Activated CD4-positive, alpha-beta memory T cell treated with anti-CD3 and anti-CD28 coated beads, Interleukin-2, amount 10 ng/mL, durations not matched to agents 7 days and 5 days (primary cell): Measurements from ENCODE around the gene VAV3. TPM values are rescaled to one million over a fixed set of nuclear protein-coding genes. Genes with fewer than 3 reads are reported as not detected.
"Not testable (repeated sequence)": the region's sequence is repeated elsewhere in the genome, so short reads cannot be mapped to it uniquely, and the experiment has no call there.

Experiments
- CTCF ChIA-PET: fragments of 350-600 bp; sonication (Branson Sonifier 250); formaldehyde crosslinking; loops from one replicate; lab custom pipeline; 2021; ENCODE audit warnings: antibody characterized with exemption, inconsistent platforms; lab: Charles Lee
- POLR2A ChIA-PET: fragments of 350-600 bp; sonication (Branson Sonifier 250); formaldehyde crosslinking; loops from one replicate; lab custom pipeline; 2021; ENCODE audit warnings: antibody characterized with exemption; lab: Charles Lee
- DNase-seq: peaks from one replicate; pipeline ENCODE4 v3.0.0-alpha.2; 2020
- H3K27ac Mint-ChIP-seq: one replicate; pipeline ENCODE4 v1.8.0; 2021; ENCODE audit warnings: mild to moderate bottlenecking, mixed read lengths
- H3K27me3 Mint-ChIP-seq: one replicate; pipeline ENCODE4 v1.8.0; 2021; ENCODE audit warnings: mixed read lengths
- H3K36me3 Mint-ChIP-seq: one replicate; pipeline ENCODE4 v1.8.0; 2021; ENCODE audit warnings: low read depth, mixed read lengths
- H3K4me1 Mint-ChIP-seq: one replicate; pipeline ENCODE4 v1.8.0; 2021; ENCODE audit warnings: mixed read lengths
- H3K4me3 Mint-ChIP-seq: one replicate; pipeline ENCODE4 v1.8.0; 2021; ENCODE audit warnings: mild to moderate bottlenecking, mixed read lengths
- H3K9me3 Mint-ChIP-seq: one replicate; pipeline ENCODE4 v1.8.0; 2021; ENCODE audit warnings: mixed read lengths
- total RNA-seq, 2 experiments: library from RNA; stranded (reverse); gene quantifications; one replicate each; pipeline ENCODE4 v1.2.3, GENCODE V29; 2021

VAV3 gene
- total RNA-seq, 2 experiments from 2014 or later = 2.0 to 2.3 TPM

DNA sequence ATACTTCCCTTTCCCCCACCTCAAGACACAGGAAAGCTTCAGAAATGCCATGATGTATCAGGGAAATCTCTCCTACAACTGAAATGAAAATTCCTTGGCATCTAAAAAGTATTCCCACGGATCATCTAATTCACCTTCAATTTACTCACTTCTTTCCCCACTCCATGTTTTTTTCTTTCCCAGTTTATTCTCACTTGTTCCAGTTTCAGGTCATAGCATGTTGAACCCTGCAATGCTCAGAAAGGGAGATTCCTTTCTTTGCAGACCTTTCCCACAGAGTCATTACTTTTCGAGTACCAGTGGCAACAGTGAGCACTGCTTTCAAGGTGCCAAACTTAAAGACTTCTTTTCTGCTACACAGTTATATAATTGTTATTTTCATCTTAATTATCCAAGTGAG lies 305.0 kb downstream of the VAV3 start:
- Mint-ChIP-seq H3K27me3 (no peaks in the 10 kb centered on the region), H3K9me3 (no peaks in the 10 kb centered on the region), H3K36me3 (no peaks in the 10 kb centered on the region), H3K27ac (no peak overlapping the region), H3K4me3 (no peak overlapping the region), H3K4me1 (no peaks in the 10 kb centered on the region)
- no peak for DNase-seq
- ChIA-PET CTCF (no interaction called here), POLR2A (no interaction called here)

DNA sequence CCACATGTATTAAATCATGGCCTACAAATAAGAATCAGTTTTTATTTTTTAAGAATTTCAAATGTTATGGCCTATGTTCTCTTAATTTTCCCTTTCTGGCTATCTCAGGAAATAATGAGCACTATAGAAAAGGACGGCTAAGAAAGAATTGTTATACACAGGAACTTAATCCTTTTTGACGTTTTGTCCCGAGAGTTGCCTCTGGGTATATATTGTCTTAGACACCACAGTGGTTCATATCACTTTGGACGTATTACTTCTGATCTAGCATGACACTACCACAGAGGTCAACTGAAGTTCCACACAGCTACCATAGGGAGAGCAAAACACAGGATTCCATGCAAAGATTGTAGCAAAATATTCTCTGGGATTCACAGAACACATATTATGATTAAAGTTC lies 307.6 kb downstream of the VAV3 start:
- H3K9me3 Mint-ChIP-seq = no peaks in the 10 kb centered on the region
- no peaks in the 10 kb centered on the region for H3K4me1 Mint-ChIP-seq
- ChIA-PET CTCF (no interaction called here), POLR2A (no interaction called here)
- no peak overlapping the region for H3K27ac Mint-ChIP-seq
- H3K36me3 Mint-ChIP-seq = no peaks in the 10 kb centered on the region
- no peaks in the 10 kb centered on the region for H3K27me3 Mint-ChIP-seq
- DNase-seq = no peak
- no peak overlapping the region for H3K4me3 Mint-ChIP-seq

DNA sequence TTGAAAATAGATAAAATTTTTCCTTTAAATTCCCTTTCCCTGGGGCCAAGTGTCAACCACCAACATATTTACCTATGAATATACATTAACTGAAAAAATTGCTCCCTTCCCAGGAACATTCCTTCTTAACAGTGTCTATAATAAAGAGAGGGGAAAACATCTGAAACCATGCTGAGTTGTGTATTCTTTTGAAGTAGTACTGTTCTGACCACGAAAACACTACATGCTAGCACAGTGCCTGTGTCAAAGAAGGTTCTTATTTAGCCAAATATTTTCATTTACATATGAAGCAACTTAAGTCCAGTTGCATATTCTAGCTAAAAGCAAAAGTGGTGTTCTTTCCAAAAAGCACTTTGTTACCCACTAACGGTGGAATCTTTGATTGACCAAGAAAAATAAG lies 311.2 kb downstream of the VAV3 start:
- H3K36me3 Mint-ChIP-seq = no peaks in the 10 kb centered on the region
- ChIA-PET CTCF (no interaction called here), POLR2A (no interaction called here)
- H3K27me3 Mint-ChIP-seq = no peaks in the 10 kb centered on the region
- no peaks in the 10 kb centered on the region for H3K4me1 Mint-ChIP-seq
- no peak overlapping the region for H3K4me3 Mint-ChIP-seq
- no peak overlapping the region for H3K27ac Mint-ChIP-seq
- no peaks in the 10 kb centered on the region for H3K9me3 Mint-ChIP-seq
- DNase-seq = no peak

DNA sequence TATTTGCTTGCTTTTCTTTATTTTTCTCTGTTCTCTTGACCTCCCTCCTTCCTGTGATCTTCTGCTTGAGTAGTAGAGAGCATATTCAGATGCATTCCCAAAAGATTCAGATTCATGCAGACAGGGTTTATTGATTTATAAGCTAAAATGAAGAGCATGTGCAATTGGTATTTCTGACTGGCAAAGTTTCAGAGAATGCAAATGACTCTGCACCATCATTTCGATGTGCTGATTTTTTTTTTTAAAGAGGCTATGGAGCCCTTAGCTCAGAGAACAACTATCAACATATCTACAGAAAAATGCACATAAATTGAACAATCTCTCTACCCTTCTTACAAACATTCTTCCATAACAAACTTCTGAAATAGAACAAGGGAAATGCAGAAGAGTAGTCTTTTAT lies 312.0 kb downstream of the VAV3 start:
- Mint-ChIP-seq H3K27me3 (no peaks in the 10 kb centered on the region), H3K9me3 (no peaks in the 10 kb centered on the region), H3K4me1 (no peaks in the 10 kb centered on the region), H3K27ac (no peak overlapping the region), H3K36me3 (no peaks in the 10 kb centered on the region), H3K4me3 (no peak overlapping the region)
- CTCF ChIA-PET = no interaction called here
- POLR2A ChIA-PET = no interaction called here
- DNase-seq = no peak

DNA sequence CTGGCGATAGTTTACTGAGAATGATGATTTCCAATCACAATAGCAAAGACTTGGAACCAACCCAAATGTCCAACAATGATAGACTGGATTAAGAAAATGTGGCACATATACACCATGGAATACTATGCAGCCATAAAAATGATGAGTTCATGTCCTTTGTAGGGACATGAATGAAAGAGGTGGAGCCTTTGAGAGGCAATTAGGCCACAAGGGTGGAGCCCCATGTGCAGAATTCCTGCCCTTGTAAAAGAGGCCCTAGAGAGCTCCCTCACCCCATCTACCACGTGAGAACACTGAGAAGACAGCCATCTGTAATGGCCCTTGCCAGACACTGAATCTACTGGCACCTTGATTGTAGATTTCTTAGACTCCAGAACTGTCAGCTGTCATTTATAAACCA lies 314.2 kb downstream of the VAV3 start:
- DNase-seq, H3K4me1 Mint-ChIP-seq, CTCF ChIA-PET, H3K27me3 Mint-ChIP-seq, H3K36me3 Mint-ChIP-seq, H3K27ac Mint-ChIP-seq, H3K4me3 Mint-ChIP-seq, POLR2A ChIA-PET, H3K9me3 Mint-ChIP-seq: not testable (repeated sequence)

DNA sequence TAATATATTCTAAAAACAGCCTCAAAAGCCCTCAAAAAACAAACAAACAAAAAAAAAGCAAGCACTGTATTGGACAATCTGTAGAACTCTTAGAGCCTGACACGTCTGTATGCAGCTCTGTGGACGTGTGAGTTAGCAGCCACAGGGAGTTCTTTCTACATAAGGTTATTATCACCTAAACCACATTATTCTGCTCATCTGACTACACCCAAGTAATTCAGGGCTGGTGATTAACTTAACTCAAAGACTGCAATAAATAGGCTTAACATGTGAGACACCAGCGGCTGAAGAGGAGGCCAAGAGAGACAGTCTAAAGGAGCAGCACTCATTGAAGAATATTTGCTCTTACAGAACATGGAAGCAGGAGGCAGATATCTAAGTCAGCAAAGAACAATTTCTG lies 316.0 kb downstream of the VAV3 start:
- Mint-ChIP-seq H3K4me3 (no peak overlapping the region), H3K36me3 (no peaks in the 10 kb centered on the region), H3K27ac (no peak overlapping the region), H3K9me3 (no peaks in the 10 kb centered on the region), H3K27me3 (no peaks in the 10 kb centered on the region), H3K4me1 (no peaks in the 10 kb centered on the region)
- DNase-seq = no peak
- ChIA-PET POLR2A (no interaction called here), CTCF (no interaction called here)

DNA sequence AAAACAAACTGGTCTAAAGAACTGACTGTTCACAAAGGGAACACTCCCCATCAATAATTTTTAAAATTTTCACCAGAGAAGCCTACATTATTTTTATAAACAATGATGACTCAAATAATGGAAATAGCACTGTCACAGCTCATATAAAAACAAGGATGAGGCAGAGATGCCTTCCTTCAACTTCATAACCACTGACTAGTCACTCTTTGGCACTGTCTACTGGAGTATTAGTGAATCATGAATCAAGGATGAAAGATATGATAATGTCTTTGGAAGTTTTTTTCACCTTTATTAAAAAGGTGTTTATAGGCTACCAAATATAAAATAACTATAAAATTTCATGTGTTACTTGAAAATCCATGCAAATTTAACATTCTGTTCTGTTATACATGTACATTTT lies 316.9 kb downstream of the VAV3 start:
- DNase-seq = no peak
- ChIA-PET CTCF (no interaction called here), POLR2A (no interaction called here)
- no peaks in the 10 kb centered on the region for H3K27me3 Mint-ChIP-seq
- H3K9me3 Mint-ChIP-seq = no peaks in the 10 kb centered on the region
- no peak overlapping the region for H3K27ac Mint-ChIP-seq
- H3K36me3 Mint-ChIP-seq = no peaks in the 10 kb centered on the region
- no peaks in the 10 kb centered on the region for H3K4me1 Mint-ChIP-seq
- no peak overlapping the region for H3K4me3 Mint-ChIP-seq

DNA sequence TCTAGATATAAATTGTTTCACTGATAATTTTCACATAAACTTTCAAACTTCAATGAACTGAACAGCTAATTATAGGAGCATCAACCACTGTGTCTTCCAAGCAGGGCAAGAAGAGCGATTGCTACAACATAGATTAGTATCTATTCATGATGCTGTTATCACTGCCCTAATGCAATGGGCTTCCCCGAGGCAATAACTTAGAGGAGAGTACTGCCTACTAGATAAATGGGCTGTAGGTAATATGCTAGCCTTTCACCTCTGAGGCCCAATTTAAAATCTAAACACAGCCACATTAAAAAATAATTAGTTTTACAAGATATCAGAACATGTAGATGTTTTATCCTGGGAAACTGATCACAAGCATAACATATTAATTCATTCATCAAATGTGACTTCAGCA lies 318.0 kb downstream of the VAV3 start:
- H3K27me3 Mint-ChIP-seq = no peaks in the 10 kb centered on the region
- DNase-seq = no peak
- H3K4me3 Mint-ChIP-seq = no peak overlapping the region

DNA sequence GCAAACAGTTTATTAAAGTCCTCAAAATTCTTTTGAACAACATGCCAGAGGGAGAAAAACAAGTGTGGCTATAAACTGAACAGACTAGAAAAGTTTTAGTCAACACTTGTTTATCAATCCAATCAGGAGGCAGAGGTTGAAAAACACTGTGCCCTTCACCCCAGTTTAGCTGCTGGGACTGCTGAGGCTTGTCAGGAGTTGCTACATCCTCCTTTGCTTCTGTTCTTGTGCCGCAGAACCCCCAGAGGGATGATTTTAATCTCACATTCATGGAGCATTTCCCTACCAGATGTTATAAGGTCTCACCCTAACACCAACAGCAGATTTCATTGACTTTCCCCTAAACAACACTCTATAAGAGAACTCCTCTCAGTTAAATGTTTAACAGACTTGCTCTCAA lies 321.2 kb downstream of the VAV3 start:
- ChIA-PET CTCF (no interaction called here), POLR2A (no interaction called here)
- no peak overlapping the region for H3K27ac Mint-ChIP-seq
- no peaks in the 10 kb centered on the region for H3K9me3 Mint-ChIP-seq
- no peak overlapping the region for H3K4me3 Mint-ChIP-seq
- no peaks in the 10 kb centered on the region for H3K4me1 Mint-ChIP-seq
- no peaks in the 10 kb centered on the region for H3K27me3 Mint-ChIP-seq
- H3K36me3 Mint-ChIP-seq = no peaks in the 10 kb centered on the region
- no peak for DNase-seq

More for the DNA sequence above, 318.0 kb downstream of the VAV3 start:
- CTCF ChIA-PET = no interaction called here
- H3K4me1 Mint-ChIP-seq = no peaks in the 10 kb centered on the region
- no peaks in the 10 kb centered on the region for H3K9me3 Mint-ChIP-seq
- H3K27ac Mint-ChIP-seq = no peak overlapping the region
- POLR2A ChIA-PET = no interaction called here
- H3K36me3 Mint-ChIP-seq = no peaks in the 10 kb centered on the region

DNA sequence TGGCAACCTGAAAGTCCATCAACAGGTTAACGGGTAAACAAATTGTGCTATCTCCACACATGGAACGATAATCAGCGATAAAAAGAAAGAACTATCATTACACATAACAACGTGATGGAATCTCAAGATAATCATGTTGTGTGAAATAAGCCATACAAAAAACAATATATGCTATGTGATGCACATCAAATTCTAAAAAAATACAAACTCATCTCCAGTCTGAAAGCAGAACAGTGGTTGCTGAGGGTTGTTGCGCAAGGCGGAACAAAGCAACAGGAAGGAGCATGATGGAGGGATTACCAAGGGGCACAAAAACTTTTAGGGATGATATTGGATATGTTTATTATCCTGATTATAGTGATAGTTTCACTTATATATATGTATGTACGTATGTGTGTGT lies 324.8 kb downstream of the VAV3 start:
- no peaks in the 10 kb centered on the region for H3K9me3 Mint-ChIP-seq
- CTCF ChIA-PET = no interaction called here

DNA sequence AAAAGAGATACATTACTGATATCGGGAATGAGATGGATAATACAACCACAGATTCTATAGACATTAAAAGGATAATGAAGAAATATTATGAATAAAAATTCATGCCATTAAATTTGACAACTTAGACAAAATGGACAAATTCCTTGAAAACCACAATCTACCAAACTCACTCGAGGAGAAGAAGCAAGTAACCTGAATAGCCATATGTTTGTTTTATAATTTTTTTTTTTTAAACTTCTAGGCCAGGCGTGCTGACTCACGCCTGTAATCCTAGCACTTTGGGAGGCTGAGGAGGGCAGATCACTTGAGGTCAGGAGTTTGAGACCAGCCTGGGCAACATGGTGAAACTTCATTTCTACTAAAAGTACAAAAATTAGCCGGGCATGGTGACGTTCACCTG lies 327.9 kb downstream of the VAV3 start:
- Mint-ChIP-seq H3K27ac (no peak overlapping the region), H3K36me3 (no peaks in the 10 kb centered on the region), H3K4me1 (no peaks in the 10 kb centered on the region), H3K9me3 (no peaks in the 10 kb centered on the region), H3K27me3 (no peaks in the 10 kb centered on the region), H3K4me3 (no peak overlapping the region)
- ChIA-PET CTCF (no interaction called here), POLR2A (no interaction called here)
- no peak for DNase-seq

More for the DNA sequence above, 324.8 kb downstream of the VAV3 start:
- no peak for DNase-seq
- POLR2A ChIA-PET = no interaction called here
- H3K4me1 Mint-ChIP-seq = no peaks in the 10 kb centered on the region
- no peak overlapping the region for H3K4me3 Mint-ChIP-seq
- H3K27ac Mint-ChIP-seq = no peak overlapping the region
- H3K36me3 Mint-ChIP-seq = no peaks in the 10 kb centered on the region
- H3K27me3 Mint-ChIP-seq = no peaks in the 10 kb centered on the region

DNA sequence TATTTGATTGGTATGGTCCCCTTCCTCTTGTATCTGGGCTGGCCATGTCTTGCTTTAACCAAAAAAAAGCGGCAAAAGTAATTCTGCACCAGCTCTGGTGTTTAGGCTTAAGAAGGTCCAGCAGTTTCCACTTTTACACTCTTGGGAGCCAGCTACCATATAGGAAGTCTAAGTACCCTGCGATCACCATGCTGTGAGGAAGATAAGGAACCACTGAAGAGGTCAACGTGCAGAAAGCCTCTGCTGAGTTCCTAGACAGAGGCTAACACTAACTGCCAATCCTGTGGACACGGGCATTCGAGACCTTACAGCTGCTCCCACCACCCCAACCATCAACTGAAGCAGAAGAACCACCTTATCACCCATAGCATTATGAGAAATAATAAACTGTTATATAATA lies 331.4 kb downstream of the VAV3 start:
- Mint-ChIP-seq H3K36me3 (no peaks in the 10 kb centered on the region), H3K4me1 (no peaks in the 10 kb centered on the region), H3K27ac (no peak overlapping the region), H3K4me3 (no peak overlapping the region), H3K27me3 (no peaks in the 10 kb centered on the region), H3K9me3 (no peaks in the 10 kb centered on the region)
- CTCF ChIA-PET = no interaction called here
- POLR2A ChIA-PET = no interaction called here
- no peak for DNase-seq

DNA sequence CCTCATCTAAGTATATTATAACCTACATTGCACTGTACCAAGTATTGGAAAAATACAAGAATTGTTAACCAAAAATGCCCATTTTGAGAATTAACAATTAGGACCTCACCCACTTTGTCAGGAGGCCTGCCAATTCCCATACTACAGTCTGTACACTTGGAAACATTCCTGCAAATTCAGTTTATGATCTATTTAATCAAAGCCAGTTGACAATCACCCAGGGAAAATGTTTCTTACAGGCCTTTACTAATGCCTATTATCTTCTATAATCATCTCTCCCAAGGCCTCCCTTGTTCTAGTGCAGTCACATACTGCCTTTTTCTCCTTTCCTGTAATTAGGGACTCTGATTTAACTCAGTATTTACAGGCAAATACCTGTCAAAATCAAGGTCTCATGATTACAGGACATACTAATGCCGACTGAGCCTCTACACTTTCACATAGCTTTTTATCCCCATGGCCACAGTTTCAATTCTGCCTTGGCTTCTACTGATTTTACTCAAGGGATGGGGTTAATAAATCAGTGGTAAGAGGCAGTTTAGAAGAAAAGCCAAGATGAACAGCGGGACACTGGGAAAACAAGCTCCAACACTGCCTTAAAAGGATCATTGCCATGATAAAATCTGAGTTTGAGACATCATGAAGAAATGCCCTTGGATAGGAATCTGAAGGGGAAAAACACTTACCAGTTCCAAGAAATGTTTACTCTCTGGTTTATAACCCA lies 338.7 kb downstream of the VAV3 start:
- CTCF ChIA-PET = no interaction called here
- DNase-seq = no peak
- Mint-ChIP-seq H3K27me3 (no peaks in the 10 kb centered on the region), H3K36me3 (no peaks in the 10 kb centered on the region), H3K4me3 (no peak overlapping the region), H3K4me1 (peaks cover 14% of the 10 kb centered on the region), H3K27ac (no peak overlapping the region), H3K9me3 (no peaks in the 10 kb centered on the region)
- POLR2A ChIA-PET = no interaction called here

DNA sequence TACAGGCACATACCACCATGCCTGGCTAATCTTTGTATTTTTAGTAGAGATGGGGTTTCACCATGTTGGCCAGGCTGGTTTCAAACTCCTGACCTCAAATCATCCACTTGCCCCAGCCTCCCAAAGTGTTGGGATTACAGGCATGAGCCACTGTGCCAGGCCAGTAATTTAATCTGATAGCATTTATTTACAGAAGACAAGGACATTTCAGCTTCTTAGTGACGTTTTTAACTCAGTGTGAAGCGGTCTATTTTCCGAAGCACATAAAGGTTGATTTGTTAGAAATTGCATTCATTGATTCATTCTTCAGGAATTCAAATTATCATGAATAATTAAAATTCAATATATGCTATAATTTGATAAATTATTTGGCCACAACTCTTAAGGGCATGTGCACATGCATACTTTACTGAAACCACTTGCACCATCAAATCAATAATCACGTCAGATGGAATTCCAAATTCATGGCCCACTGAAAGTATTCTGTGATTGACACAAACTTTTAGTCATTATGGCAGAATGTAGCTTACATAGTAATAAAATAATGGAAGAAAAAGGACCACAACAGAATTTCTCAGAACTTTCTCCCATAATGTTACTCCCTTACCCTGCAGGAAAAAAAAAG lies 339.5 kb downstream of the VAV3 start:
- CTCF ChIA-PET = no interaction called here
- Mint-ChIP-seq H3K27ac (no peak overlapping the region), H3K4me3 (no peak overlapping the region), H3K27me3 (no peaks in the 10 kb centered on the region), H3K9me3 (no peaks in the 10 kb centered on the region), H3K36me3 (no peaks in the 10 kb centered on the region), H3K4me1 (peaks cover 14% of the 10 kb centered on the region)
- no peak for DNase-seq
- POLR2A ChIA-PET = no interaction called here
